ENCODE measurements around the gene SORCS3.
"Not testable (repeated sequence)": the region's sequence is repeated elsewhere in the genome, so short reads cannot be mapped to it uniquely, and the experiment has no call there.

The SORCS3 gene

DNA sequence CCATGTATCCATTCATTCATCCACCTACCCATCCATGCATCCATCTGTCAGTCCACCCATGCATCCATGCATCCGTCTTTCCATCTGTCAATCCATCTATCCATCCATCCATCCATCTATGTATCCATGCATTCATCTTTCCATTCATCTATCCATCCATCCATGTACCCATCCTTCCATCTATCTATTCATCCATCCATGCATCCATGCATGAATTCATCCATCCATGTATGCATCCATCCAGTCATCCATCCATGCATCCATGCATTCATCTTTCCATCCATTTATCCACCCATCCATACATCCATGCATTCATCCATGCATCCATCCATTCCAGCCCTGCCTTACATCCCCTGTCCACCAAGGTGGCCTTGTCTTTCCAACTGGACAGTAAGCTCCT lies 45.7 kb downstream of the SORCS3 start:
- no peaks in the 10 kb centered on the region for H3K36me3 ChIP-seq
- no peak overlapping the region for H3K9ac ChIP-seq
- H3K4me2 ChIP-seq, result no peak overlapping the region
- H3K27ac ChIP-seq, result no peak overlapping the region
- H3K27me3 ChIP-seq, result no peaks in the 10 kb centered on the region
- TF ChIP-seq Cebpa-rat (IDR thresholded peaks at IDR 0.05), result no peak
- no peaks in the 10 kb centered on the region for H3K4me1 ChIP-seq
- no peaks in the 10 kb centered on the region for H4K20me1 ChIP-seq
- no peak overlapping the region for H3K4me3 ChIP-seq
- H3K9me3 ChIP-seq, result no peaks in the 10 kb centered on the region

- Histone ChIP-seq H3K9me3 (no peaks in the 10 kb centered on the region), H3K27ac (no peak overlapping the region), H3K27me3 (no peaks in the 10 kb centered on the region), H3K36me3 (no peaks in the 10 kb centered on the region), H3K4me1 (no peaks in the 10 kb centered on the region), H4K20me1 (no peaks in the 10 kb centered on the region), H3K9ac (no peak overlapping the region), H3K4me3 (no peak overlapping the region), H3K4me2 (no peak overlapping the region)
- TF ChIP-seq Cebpa-rat (IDR thresholded peaks at IDR 0.05), result no peak
These were observed 47.4 kb downstream of the SORCS3 start for GRCh38 chr10:104688251-104689042.

- H3K9me3 ChIP-seq, result no peaks in the 10 kb centered on the region
- no peak overlapping the region for H3K27ac ChIP-seq
- TF ChIP-seq Cebpa-rat (IDR thresholded peaks at IDR 0.05), result no peak
- no peaks in the 10 kb centered on the region for H3K4me1 ChIP-seq
- H3K4me2 ChIP-seq, result no peak overlapping the region
- H4K20me1 ChIP-seq, result no peaks in the 10 kb centered on the region
- no peaks in the 10 kb centered on the region for H3K27me3 ChIP-seq
- no peak overlapping the region for H3K4me3 ChIP-seq
- H3K36me3 ChIP-seq, result no peaks in the 10 kb centered on the region
- no peak overlapping the region for H3K9ac ChIP-seq
These were observed 48.0 kb downstream of the SORCS3 start for GRCh38 chr10:104689105-104689504.

- TF ChIP-seq Cebpa-rat (IDR thresholded peaks at IDR 0.05), result no peak
- H3K4me1 ChIP-seq, result no peaks in the 10 kb centered on the region
- H3K27ac ChIP-seq, result no peak overlapping the region
- no peak overlapping the region for H3K4me3 ChIP-seq
- H3K27me3 ChIP-seq, result no peaks in the 10 kb centered on the region
- H4K20me1 ChIP-seq, result no peaks in the 10 kb centered on the region
- no peaks in the 10 kb centered on the region for H3K9me3 ChIP-seq
- H3K36me3 ChIP-seq, result no peaks in the 10 kb centered on the region
- H3K4me2 ChIP-seq, result no peak overlapping the region
- no peak overlapping the region for H3K9ac ChIP-seq
These were observed 48.5 kb downstream of the SORCS3 start for GRCh38 chr10:104689547-104689946.

DNA sequence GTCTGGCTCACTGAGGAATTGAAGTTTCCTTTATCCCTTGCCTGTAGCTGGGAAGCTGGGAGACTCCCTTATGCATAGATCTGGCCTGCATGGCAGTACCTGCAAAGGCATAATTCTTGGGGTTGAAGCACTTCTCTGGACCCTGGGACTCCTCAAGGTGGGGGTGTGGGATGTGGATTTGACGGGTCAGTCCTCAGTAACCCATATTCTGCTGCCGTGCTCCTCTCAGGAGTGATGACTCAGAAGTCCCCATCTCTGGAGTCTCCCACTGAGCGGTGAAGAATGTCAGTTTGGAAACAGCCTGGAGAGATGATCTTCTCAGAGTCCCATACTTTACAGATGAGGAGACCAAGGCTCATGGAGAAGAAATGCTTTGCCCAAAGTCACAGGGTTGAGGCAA lies 49.0 kb downstream of the SORCS3 start:
- Histone ChIP-seq H3K9ac (no peak overlapping the region), H3K9me3 (no peaks in the 10 kb centered on the region), H4K20me1 (no peaks in the 10 kb centered on the region), H3K27ac (no peak overlapping the region), H3K36me3 (no peaks in the 10 kb centered on the region), H3K4me1 (no peaks in the 10 kb centered on the region), H3K27me3 (no peaks in the 10 kb centered on the region), H3K4me3 (no peak overlapping the region), H3K4me2 (no peak overlapping the region)
- no peak for TF ChIP-seq Cebpa-rat (IDR thresholded peaks at IDR 0.05)

- Histone ChIP-seq H3K27ac (no peak overlapping the region), H4K20me1 (no peaks in the 10 kb centered on the region), H3K4me1 (no peaks in the 10 kb centered on the region), H3K27me3 (no peaks in the 10 kb centered on the region), H3K9ac (no peak overlapping the region), H3K4me2 (no peak overlapping the region), H3K9me3 (no peaks in the 10 kb centered on the region), H3K36me3 (no peaks in the 10 kb centered on the region), H3K4me3 (no peak overlapping the region)
- no peak for TF ChIP-seq Cebpa-rat (IDR thresholded peaks at IDR 0.05)
These were observed 49.9 kb downstream of the SORCS3 start for GRCh38 chr10:104690959-104691358.

- no peak overlapping the region for H3K9ac ChIP-seq
- no peak overlapping the region for H3K4me3 ChIP-seq
- H3K27ac ChIP-seq, result no peak overlapping the region
- no peaks in the 10 kb centered on the region for H3K9me3 ChIP-seq
- TF ChIP-seq Cebpa-rat (IDR thresholded peaks at IDR 0.05), result no peak
- no peaks in the 10 kb centered on the region for H4K20me1 ChIP-seq
- no peak overlapping the region for H3K4me2 ChIP-seq
- no peaks in the 10 kb centered on the region for H3K4me1 ChIP-seq
- no peaks in the 10 kb centered on the region for H3K27me3 ChIP-seq
- H3K36me3 ChIP-seq, result no peaks in the 10 kb centered on the region
These were observed 53.0 kb downstream of the SORCS3 start for GRCh38 chr10:104694074-104694473.

DNA sequence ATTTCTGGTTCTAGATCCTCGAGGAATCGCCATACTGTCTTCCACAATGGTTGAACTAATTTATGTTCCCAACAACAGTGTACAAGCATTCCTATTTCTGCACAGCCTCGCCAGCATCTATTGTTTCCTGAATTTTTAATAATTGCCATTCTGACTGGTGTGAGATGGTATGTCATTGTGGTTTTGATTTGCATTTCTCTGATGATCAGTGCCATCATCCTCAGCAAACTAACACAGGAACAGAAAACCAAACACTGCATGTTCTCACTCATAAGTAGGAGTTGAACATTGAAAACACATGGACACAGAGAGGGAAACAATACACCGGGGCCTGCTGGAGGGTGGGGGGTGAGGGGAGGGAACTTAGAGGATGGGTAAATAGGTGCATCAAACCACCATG lies 62.2 kb downstream of the SORCS3 start:
- not testable (repeated sequence) for H3K27ac ChIP-seq, H3K9ac ChIP-seq, H3K27me3 ChIP-seq, H3K36me3 ChIP-seq, H4K20me1 ChIP-seq, H3K9me3 ChIP-seq, H3K4me2 ChIP-seq, H3K4me3 ChIP-seq, H3K4me1 ChIP-seq

DNA sequence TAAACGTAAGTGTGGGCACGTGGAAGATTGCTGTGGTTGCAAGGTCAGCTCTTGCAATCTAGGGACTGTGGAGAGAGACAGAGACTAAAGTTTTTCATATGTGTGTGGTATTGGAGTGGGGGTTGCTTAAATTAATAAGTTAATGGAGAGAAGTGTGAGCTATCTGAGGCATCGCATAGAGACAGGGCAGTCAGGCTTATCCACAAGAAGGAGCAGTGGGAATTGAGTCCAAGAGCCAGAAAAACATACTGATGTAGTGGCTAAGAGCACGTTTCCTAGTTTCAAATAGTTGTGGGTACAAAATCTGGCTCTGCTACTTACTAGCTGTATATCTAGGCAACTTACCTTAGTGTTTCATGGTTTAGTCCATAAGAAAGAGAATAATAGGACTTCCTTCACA lies 65.8 kb downstream of the SORCS3 start:
- Histone ChIP-seq H3K4me3 (no peak overlapping the region), H3K36me3 (no peaks in the 10 kb centered on the region), H3K4me1 (no peaks in the 10 kb centered on the region), H4K20me1 (no peaks in the 10 kb centered on the region), H3K27ac (no peak overlapping the region), H3K9ac (no peak overlapping the region), H3K9me3 (no peaks in the 10 kb centered on the region), H3K27me3 (no peaks in the 10 kb centered on the region), H3K4me2 (no peak overlapping the region)
- TF ChIP-seq Cebpa-rat (IDR thresholded peaks at IDR 0.05), result no peak

DNA sequence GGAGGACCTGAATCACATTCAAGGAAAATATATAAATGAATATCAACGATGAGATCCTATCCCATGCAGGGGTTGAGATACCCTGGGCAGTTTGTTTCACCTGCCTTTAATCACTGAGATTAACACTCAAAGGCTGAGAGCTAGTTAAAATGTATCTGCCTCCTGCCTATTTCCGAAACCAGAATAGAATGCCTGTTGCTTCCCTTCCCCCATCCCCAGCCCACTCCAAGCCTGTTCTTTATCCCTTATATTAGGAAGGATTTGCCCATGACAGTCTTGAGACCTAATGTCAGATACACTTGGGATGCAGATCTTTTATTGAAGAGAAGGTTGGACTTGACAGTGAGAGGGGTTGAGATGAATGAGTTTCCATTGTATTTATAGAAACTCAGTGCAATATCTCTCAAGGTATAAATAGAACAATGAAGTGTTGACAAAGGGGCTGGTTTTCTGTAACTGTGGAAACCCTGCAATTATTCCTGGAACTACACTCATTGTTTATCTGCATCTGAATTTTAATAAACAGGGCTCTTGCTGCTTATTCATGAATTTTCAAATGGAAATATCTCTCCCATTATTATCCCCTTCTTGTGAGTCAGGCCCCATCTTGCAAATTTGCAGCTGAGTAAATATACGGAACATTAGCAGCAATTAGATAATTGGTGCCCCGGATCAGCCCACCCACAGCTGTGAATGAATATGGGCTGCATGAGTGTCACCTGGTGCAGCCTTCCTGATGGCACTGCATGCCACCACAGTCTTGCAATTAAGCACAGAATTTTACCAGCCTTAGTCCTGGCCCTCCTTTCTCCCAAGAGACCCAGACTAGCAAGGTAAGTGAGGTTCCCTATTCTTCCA lies 66.7 kb downstream of the SORCS3 start:
- H3K9ac ChIP-seq, result no peak overlapping the region
- no peaks in the 10 kb centered on the region for H3K27me3 ChIP-seq
- no peaks in the 10 kb centered on the region for H3K4me1 ChIP-seq
- no peak overlapping the region for H3K27ac ChIP-seq
- H3K9me3 ChIP-seq, result no peaks in the 10 kb centered on the region
- no peak overlapping the region for H3K4me3 ChIP-seq
- TF ChIP-seq Cebpa-rat (IDR thresholded peaks at IDR 0.05), result no peak
- H3K4me2 ChIP-seq, result no peak overlapping the region
- no peaks in the 10 kb centered on the region for H3K36me3 ChIP-seq
- H4K20me1 ChIP-seq, result no peaks in the 10 kb centered on the region
